HG02943 (cell line): Measurements from ENCODE around the gene SLC35B2.
"Not testable (repeated sequence)": the region's sequence is repeated elsewhere in the genome, so short reads cannot be mapped to it uniquely, and the experiment has no call there.

Source experiments
- ATAC-seq: cut with Tn5 transposase; IDR thresholded peaks from one replicate; pipeline ENCODE4 v1.9.1; 2021; ENCODE audit warnings: mild to moderate bottlenecking, low read depth, moderate library complexity; ENCODE audit not compliant: unreplicated experiment

The SLC35B2 gene

GRCh38 chr6:44237021-44237812, 20.1 kb downstream of the SLC35B2 start:
- ATAC-seq = peak; percentile 49

- no peak for ATAC-seq
Measured at GRCh38 chr6:44235891-44236516, 21.3 kb downstream of the SLC35B2 start.

DNA sequence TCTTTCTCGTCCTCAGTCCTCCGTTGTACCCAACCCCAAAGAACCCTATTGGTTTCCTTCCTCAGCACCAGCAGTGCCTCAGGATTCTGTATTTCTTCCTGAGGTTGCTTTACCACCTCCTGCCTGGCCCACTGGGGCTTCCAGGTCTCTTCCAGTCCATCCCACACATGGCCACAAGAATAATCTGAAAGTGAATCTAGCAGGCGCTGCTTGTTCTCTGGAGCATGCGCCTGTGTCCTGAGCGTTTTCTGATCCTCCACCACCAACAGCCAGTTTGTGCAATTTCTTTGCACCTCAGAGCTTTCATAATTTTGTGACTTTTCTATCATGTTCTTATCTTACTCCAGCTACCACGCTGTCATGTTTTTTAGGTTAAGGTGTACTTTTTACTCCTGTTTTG, 22.1 kb downstream of the SLC35B2 start:
- ATAC-seq = no peak

GRCh38 chr6:44234101-44235025, 23.0 kb downstream of the SLC35B2 start:
- ATAC-seq = no peak

DNA sequence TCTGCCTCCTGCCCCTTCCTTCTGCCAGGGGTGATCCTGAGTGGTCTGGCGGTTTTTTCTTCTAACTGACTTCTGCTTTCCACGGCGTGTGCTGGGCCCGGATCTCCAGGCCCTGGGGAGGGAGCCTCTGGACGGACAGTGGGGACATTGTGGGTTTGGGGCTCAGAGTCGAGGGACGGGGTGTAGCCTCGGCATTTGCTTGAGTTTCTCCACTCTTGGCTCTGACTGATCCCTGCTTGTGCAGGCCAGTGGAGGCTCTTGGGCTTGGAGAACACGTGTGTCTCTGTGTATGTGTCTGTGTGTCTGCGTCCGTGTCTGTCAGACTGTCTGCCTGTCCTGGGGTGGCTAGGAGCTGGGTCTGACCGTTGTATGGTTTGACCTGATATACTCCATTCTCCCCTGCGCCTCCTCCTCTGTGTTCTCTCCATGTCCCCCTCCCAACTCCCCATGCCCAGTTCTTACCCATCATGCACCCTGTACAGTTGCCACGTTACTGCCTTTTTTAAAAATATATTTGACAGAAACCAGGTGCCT, 23.7 kb downstream of the SLC35B2 start:
- ATAC-seq = no peak

- no peak for ATAC-seq
Measured at GRCh38 chr6:44232676-44233566, 24.4 kb downstream of the SLC35B2 start.

- ATAC-seq = not testable (repeated sequence)
Measured at GRCh38 chr6:44231426-44231825, 25.9 kb downstream of the SLC35B2 start.

- ATAC-seq = no peak
Measured at GRCh38 chr6:44230034-44230675, 27.2 kb downstream of the SLC35B2 start.

DNA sequence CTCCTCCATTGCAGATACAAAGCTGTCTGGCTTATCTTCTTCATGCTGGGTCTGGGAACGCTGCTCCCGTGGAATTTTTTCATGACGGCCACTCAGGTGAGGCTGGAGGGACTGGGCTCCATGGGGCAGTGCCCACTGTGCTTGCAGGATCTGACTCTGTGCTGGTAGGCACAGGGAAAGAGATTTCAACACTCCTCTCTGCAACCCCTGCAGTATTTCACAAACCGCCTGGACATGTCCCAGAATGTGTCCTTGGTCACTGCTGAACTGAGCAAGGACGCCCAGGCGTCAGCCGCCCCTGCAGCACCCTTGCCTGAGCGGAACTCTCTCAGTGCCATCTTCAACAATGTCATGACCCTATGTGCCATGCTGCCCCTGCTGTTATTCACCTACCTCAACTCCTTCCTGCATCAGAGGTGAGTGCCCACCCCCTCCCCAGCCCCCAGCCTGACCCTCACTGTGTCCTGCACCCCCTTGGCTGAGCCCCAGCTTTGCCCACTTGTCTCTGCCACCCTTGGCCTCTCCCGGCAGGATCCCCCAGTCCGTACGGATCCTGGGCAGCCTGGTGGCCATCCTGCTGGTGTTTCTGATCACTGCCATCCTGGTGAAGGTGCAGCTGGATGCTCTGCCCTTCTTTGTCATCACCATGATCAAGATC, 27.8 kb downstream of the SLC35B2 start:
- ATAC-seq = no peak

GRCh38 chr6:44228836-44229235, 28.5 kb downstream of the SLC35B2 start:
- ATAC-seq = no peak

DNA sequence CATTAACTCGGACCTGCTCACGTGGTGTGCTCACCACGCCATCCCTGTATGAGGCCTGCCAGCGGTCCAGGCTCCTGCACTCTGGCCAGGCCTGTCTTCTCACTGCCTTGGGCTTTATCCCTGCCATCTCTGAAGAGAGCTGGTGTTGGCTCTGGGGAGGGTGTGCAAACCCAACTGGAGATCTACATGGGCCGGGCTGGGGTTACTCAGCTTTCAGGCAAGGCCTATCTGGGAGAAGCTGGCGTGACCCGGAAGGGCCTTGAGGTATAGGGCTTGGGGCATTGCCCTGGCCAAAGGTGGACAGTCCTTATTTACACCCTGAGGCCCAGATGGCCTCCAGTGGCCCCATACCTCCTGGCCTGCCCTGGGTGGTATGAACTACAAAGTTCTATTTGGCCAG, 28.9 kb downstream of the SLC35B2 start:
- ATAC-seq = no peak

DNA sequence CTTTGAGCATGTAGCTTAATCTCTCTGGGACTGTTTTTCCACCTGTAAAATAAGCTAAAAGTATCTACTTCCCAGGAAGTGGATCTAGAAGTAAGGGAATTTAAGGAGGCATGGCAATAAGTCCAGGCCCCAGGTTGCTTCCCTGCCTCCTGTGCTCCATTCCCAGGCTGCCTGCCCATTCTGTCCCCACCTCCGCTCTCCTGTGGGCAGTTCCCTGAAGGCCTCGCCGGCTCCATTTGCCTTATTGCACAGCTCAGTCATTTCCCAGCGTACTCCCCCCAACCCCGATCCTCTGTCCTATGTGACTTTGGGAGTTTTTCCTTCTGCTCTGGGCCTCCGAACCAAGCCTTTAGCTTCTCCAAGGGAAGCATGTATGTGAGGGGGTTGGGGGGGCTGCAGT, 29.3 kb downstream of the SLC35B2 start:
- ATAC-seq = no peak

- ATAC-seq = no peak
Measured at GRCh38 chr6:44227148-44227793, 30.1 kb downstream of the SLC35B2 start.

GRCh38 chr6:44226368-44227147, 30.8 kb downstream of the SLC35B2 start:
- no peak for ATAC-seq

DNA sequence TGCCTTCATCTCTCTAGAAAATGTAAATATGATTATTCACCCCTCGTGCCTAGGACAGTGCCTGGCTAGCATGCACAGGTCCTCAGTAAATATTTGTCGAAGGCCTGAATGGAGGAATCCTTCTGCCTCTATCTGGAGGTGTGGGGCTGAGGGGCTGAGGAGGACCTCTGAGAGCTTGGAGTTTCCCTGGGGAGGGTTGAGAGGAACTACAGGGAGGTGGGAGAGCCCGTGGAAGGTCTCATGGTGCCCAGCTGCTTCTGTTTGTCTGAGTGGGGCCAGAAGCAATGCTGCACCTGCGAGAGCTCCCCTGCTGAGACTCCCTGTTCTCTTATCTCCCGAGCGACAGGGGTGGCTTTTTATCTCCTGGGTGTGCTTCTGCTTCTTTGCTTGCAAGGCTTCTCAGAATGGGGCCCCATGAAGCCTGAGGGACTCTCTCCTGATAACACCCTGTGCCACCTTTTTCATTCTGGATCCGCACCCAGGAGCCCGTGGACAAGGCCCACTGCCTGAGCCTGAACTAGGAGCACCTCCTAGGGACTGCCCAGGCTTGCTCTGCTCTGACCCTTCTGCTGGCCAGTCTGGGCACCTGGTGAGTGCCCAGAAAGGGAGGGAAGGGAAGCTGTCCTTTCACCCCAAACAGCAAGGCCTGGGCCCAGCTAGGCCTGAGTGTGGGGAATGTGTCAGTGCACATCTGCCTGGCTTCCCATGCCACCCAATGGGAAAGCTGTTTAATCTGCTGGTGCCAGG, 31.6 kb downstream of the SLC35B2 start:
- ATAC-seq = no peak

GRCh38 chr6:44224965-44225305, 32.4 kb downstream of the SLC35B2 start:
- no peak for ATAC-seq
